ENCODE results near the gene CCNE1. TPM values are rescaled to one million over a fixed set of nuclear protein-coding genes. Genes with fewer than 3 reads are reported as not detected.

The CCNE1 gene
- total RNA-seq, 1 donor, result 4.7 TPM

DNA sequence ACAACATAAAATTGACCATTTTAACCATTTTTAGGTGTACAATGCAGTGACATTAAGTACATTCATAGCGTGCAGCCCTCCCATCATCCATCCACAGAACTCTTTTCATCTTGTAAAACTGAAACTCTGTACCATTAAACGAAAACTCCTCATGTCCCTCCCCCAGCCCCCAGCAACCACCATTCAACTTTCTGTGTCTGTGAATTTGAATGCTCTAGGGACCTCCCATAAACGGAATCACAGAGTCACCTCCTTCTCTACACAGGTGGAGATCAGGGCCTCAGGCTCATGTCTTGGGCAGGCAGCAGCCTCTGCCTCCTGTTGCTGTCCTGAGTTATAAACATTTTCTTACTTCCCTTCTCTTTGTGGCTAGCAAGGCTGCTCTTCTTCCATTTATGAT is 7.3 kb upstream of the CCNE1 start:
- Histone ChIP-seq H3K79me2 (ENCODE audit: insufficient read depth, low read length) (no peaks in the 10 kb centered on the region), H3K4me2 (ENCODE audit: insufficient read depth, low read length) (no peak overlapping the region), H3K9me3 (ENCODE audit: low read depth, low read length) (no peaks in the 10 kb centered on the region), H2AFZ (ENCODE audit: low read length) (no peak overlapping the region), H3K4me3 (ENCODE audit: insufficient read depth, low read length) (no peak overlapping the region), H3K27ac (ENCODE audit: low read depth, low read length) (no peak overlapping the region), H3K27me3 (ENCODE audit: insufficient read depth, low read length) (peaks cover 3% of the 10 kb centered on the region), H3K4me1 (ENCODE audit: insufficient read depth, low read length) (no peaks in the 10 kb centered on the region), H4K20me1 (ENCODE audit: insufficient read depth, low read length) (no peaks in the 10 kb centered on the region), H3K36me3 (ENCODE audit: insufficient read depth, low read length) (no peaks in the 10 kb centered on the region)
- TF ChIP-seq CTCF (IDR thresholded peaks at IDR 0.05; ENCODE audit: extremely low read depth, low read depth, low read length), result no peak
- DNase-seq (ENCODE audit: insufficient read length, low spot score, missing footprints), result no peak

DNA sequence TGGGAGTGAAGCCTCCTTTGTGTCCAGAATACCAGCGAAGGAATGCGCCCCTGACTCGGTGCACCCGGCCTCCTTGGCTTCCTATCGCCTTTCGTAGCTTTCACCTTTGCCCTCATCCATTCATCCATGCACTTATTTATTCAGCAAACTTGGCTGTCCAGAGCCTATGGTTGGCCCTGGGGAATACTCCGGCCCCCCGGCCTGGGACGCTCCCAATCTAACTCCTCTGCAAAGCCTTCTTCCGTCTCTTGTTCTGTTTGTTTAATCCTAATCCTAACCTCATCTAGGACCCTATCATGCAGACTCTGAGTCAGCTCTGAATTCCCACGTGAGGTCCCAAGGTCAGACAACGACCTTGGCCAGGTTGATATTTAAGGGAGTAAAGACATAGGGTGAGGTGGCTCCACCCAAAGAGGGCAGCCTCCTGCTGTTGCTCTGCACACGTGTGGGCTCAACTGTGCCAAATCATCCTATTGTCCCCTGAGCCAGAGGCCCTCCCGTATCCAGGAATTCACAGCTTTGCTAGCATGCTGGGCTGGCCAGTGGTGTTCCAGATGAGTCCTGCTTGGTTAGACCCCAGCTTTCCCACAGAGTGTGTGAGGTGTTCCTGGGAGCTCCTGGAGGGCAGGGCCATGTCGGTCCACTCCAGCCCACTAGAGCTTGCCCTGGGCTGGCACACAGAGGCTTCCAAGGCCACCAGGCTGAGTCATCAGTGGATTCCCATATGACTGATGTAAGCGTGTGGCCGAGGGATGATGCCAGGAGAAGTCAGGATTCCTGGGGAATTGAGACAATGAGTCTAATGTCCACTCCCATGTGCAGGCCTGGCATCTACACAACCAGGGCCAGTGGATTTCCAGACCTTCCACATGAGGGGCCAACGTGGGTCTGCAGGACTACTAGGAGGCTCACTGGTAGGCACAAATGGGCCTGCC is 6.5 kb upstream of the CCNE1 start:
- Histone ChIP-seq H3K4me2 (ENCODE audit: insufficient read depth, low read length) (no peak overlapping the region), H3K4me3 (ENCODE audit: insufficient read depth, low read length) (no peak overlapping the region), H3K4me1 (ENCODE audit: insufficient read depth, low read length) (no peaks in the 10 kb centered on the region), H3K27me3 (ENCODE audit: insufficient read depth, low read length) (peaks cover 3% of the 10 kb centered on the region), H3K79me2 (ENCODE audit: insufficient read depth, low read length) (no peaks in the 10 kb centered on the region), H3K9me3 (ENCODE audit: low read depth, low read length) (no peaks in the 10 kb centered on the region), H3K36me3 (ENCODE audit: insufficient read depth, low read length) (no peaks in the 10 kb centered on the region), H2AFZ (ENCODE audit: low read length) (no peak overlapping the region), H4K20me1 (ENCODE audit: insufficient read depth, low read length) (no peaks in the 10 kb centered on the region), H3K27ac (ENCODE audit: low read depth, low read length) (no peak overlapping the region)
- DNase-seq (ENCODE audit: insufficient read length, low spot score, missing footprints), result peak; percentile 90
- TF ChIP-seq CTCF (IDR thresholded peaks at IDR 0.05; ENCODE audit: extremely low read depth, low read depth, low read length), result no peak

GRCh38 chr19:29806098-29806866 is 5.5 kb upstream of the CCNE1 start:
- H3K4me3 ChIP-seq (ENCODE audit: insufficient read depth, low read length), result no peak overlapping the region
- no peak for TF ChIP-seq CTCF (IDR thresholded peaks at IDR 0.05; ENCODE audit: extremely low read depth, low read depth, low read length)
- H3K27ac ChIP-seq (ENCODE audit: low read depth, low read length), result no peak overlapping the region
- peaks cover 3% of the 10 kb centered on the region for H3K27me3 ChIP-seq (ENCODE audit: insufficient read depth, low read length)
- H4K20me1 ChIP-seq (ENCODE audit: insufficient read depth, low read length), result no peaks in the 10 kb centered on the region
- H3K36me3 ChIP-seq (ENCODE audit: insufficient read depth, low read length), result no peaks in the 10 kb centered on the region
- H3K4me1 ChIP-seq (ENCODE audit: insufficient read depth, low read length), result peaks cover 3% of the 10 kb centered on the region
- DNase-seq (ENCODE audit: insufficient read length, low spot score, missing footprints), result no peak
- no peaks in the 10 kb centered on the region for H3K9me3 ChIP-seq (ENCODE audit: low read depth, low read length)
- no peaks in the 10 kb centered on the region for H3K79me2 ChIP-seq (ENCODE audit: insufficient read depth, low read length)
- no peak overlapping the region for H2AFZ ChIP-seq (ENCODE audit: low read length)
- H3K4me2 ChIP-seq (ENCODE audit: insufficient read depth, low read length), result no peak overlapping the region

DNA sequence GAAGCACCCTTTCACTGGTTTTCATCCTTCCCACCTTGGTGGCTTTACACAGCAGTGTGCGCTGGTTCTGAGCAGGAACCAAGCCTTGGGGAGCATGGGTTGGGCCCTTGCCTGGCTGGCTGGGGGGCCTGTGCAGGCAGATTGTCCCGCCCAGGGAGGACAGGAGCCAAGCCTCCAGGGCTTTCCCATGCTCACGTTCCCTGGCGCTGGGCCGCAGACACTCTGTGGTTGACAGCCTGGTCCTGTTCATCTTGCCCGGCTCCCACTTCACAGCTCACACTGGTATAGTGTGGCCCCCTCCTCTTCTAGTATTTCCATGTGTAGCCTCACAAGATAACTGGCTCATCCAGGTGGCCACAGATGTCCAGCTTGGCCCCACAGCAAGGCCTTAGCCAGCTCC is 4.6 kb upstream of the CCNE1 start:
- Histone ChIP-seq H2AFZ (ENCODE audit: low read length) (no peak overlapping the region), H4K20me1 (ENCODE audit: insufficient read depth, low read length) (no peaks in the 10 kb centered on the region), H3K4me3 (ENCODE audit: insufficient read depth, low read length) (no peak overlapping the region), H3K79me2 (ENCODE audit: insufficient read depth, low read length) (no peaks in the 10 kb centered on the region), H3K36me3 (ENCODE audit: insufficient read depth, low read length) (no peaks in the 10 kb centered on the region), H3K4me2 (ENCODE audit: insufficient read depth, low read length) (no peak overlapping the region), H3K9me3 (ENCODE audit: low read depth, low read length) (no peaks in the 10 kb centered on the region), H3K27ac (ENCODE audit: low read depth, low read length) (no peak overlapping the region), H3K27me3 (ENCODE audit: insufficient read depth, low read length) (peaks cover 3% of the 10 kb centered on the region), H3K4me1 (ENCODE audit: insufficient read depth, low read length) (peaks cover 4% of the 10 kb centered on the region)
- DNase-seq (ENCODE audit: insufficient read length, low spot score, missing footprints), result no peak
- no peak for TF ChIP-seq CTCF (IDR thresholded peaks at IDR 0.05; ENCODE audit: extremely low read depth, low read depth, low read length)

Data from osteoblast (primary cell).